GM21528 (cell line): ENCODE results near the gene TTC3.

Source experiments
- ATAC-seq: cut with Tn5 transposase; IDR thresholded peaks from one replicate; pipeline ENCODE4 v1.9.1; 2021; ENCODE audit warnings: mild to moderate bottlenecking, moderate library complexity; ENCODE audit not compliant: unreplicated experiment, low FRiP score

The TTC3 gene

GRCh38 chr21:37060296-37060695 lies 12.8 kb upstream of the TTC3 start:
- no peak for ATAC-seq

GRCh38 chr21:37061926-37062592 lies 11.0 kb upstream of the TTC3 start:
- ATAC-seq, result no peak

- no peak for ATAC-seq
Observed at GRCh38 chr21:37062593-37062935, 10.5 kb upstream of the TTC3 start.

- ATAC-seq, result no peak
Observed at GRCh38 chr21:37063433-37063832, 9.6 kb upstream of the TTC3 start.

GRCh38 chr21:37064841-37065240 lies 8.2 kb upstream of the TTC3 start:
- no peak for ATAC-seq

GRCh38 chr21:37065561-37066177 lies 7.4 kb upstream of the TTC3 start:
- no peak for ATAC-seq

- ATAC-seq, result no peak
Observed at GRCh38 chr21:37071561-37072273, 1.3 kb upstream of the TTC3 start.

GRCh38 chr21:37072274-37072987 lies 623 bp upstream of the TTC3 start:
- peak; percentile 46 for ATAC-seq

- ATAC-seq, result peak; percentile 37
Observed at GRCh38 chr21:37073417-37074196, 553 bp downstream of the TTC3 start.

- no peak for ATAC-seq
Observed at GRCh38 chr21:37074197-37074510, 1.1 kb downstream of the TTC3 start.

GRCh38 chr21:37074546-37074945 lies 1.5 kb downstream of the TTC3 start:
- ATAC-seq, result no peak

GRCh38 chr21:37075214-37075770 lies 2.2 kb downstream of the TTC3 start:
- no peak for ATAC-seq

GRCh38 chr21:37076087-37076850 lies 3.2 kb downstream of the TTC3 start:
- no peak for ATAC-seq

GRCh38 chr21:37077403-37077802 lies 4.3 kb downstream of the TTC3 start:
- ATAC-seq, result no peak

- ATAC-seq, result no peak
Observed at GRCh38 chr21:37079211-37079824, 6.3 kb downstream of the TTC3 start.

GRCh38 chr21:37082375-37082774 lies 9.3 kb downstream of the TTC3 start:
- no peak for ATAC-seq

GRCh38 chr21:37082856-37083528 lies 9.9 kb downstream of the TTC3 start:
- no peak for ATAC-seq

- ATAC-seq, result no peak
Observed at GRCh38 chr21:37085726-37086125, 12.7 kb downstream of the TTC3 start.

- ATAC-seq, result no peak
Observed at GRCh38 chr21:37087188-37087587, 14.1 kb downstream of the TTC3 start.
